Nephron (organoid): Measurements from ENCODE around the gene ABR.

Source experiments
- H3K27ac Mint-ChIP-seq, 3 experiments: 2 replicates each; pipeline ENCODE4 v1.8.0; 2020; ENCODE audit warnings: mixed read lengths in 3 of 3, mild to moderate bottlenecking in 2 of 3, moderate library complexity in 1 of 3
- H3K27me3 Mint-ChIP-seq: 2 replicates; pipeline ENCODE4 v1.8.0; 2021; ENCODE audit warnings: low read depth, mild to moderate bottlenecking, moderate library complexity, mixed read lengths
- H3K36me3 Mint-ChIP-seq: 2 replicates; pipeline ENCODE4 v1.8.0; 2020; ENCODE audit warnings: low read depth, mixed read lengths
- H3K4me1 Mint-ChIP-seq: 2 replicates; pipeline ENCODE4 v1.8.0; 2020; ENCODE audit warnings: mixed read lengths
- H3K4me3 Mint-ChIP-seq, 3 experiments: 2 replicates each; pipeline ENCODE4 v1.8.0; 2020; ENCODE audit warnings: mild to moderate bottlenecking in 3 of 3, mixed read lengths in 3 of 3, moderate library complexity in 2 of 3
- H3K9me3 Mint-ChIP-seq: 2 replicates; pipeline ENCODE4 v1.8.0; 2020; ENCODE audit warnings: mixed read lengths
- TF ChIP-seq, protein P1 (sequence below), 3 experiments: fragments of 200-600 bp; sonication (generic); IDR thresholded peaks; one replicate each; pipeline ENCODE4 v1.5.0; 2021; ENCODE audit warnings: antibody characterized with exemption in 3 of 3; ENCODE audit not compliant: unreplicated experiment in 3 of 3

The ABR gene

DNA sequence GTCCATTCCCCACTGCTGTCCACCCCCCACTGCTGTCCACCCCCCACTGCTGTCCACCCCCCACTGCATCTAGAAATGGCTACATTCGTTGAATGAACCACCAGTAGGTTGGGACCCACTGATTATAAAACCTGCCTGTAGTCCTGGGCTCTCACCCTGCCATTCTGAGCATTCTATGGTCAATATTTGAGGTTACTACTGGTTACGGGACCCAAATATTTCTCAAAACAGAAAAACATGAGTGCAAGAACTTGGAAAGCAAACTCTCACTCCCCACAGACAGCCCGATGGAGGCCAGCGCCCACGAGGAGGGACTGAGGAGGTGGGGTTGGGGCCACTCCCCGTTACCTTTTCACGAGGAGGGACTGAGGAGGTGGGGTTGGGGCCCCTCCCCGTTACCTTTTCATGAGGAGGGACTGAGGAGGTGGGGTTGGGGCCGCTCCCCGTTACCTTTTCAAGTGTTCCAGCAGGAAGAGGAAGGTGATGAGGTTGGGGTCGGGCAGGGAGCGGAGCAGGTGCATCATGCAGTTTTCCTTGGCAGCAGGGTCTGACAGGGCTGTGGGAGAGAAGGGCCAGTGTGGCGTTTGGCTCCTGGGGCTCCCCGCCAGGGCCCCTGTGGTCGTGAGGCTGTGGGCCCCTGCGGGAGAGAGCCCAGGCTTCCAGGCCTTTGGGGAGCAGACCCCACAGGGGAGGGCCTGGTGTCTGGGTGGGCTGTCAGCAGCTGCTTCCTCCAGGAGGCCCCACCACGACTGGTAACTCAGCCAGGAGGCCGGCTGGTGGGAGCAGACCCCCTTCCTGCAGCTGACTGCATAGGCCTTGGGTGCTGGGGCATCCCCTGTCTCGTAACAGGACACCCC, 170.3 kb downstream of the ABR start:
- Mint-ChIP-seq H3K27me3 (no peaks in the 10 kb centered on the region), H3K4me1 (peaks cover 12% of the 10 kb centered on the region), H3K4me3 (no peak overlapping the region), H3K36me3 (peaks cover 14% of the 10 kb centered on the region), H3K9me3 (no peaks in the 10 kb centered on the region), H3K27ac (peak overlapping the region in 1 of 3 experiments; percentile 31)
- TF ChIP-seq, protein P1, sequence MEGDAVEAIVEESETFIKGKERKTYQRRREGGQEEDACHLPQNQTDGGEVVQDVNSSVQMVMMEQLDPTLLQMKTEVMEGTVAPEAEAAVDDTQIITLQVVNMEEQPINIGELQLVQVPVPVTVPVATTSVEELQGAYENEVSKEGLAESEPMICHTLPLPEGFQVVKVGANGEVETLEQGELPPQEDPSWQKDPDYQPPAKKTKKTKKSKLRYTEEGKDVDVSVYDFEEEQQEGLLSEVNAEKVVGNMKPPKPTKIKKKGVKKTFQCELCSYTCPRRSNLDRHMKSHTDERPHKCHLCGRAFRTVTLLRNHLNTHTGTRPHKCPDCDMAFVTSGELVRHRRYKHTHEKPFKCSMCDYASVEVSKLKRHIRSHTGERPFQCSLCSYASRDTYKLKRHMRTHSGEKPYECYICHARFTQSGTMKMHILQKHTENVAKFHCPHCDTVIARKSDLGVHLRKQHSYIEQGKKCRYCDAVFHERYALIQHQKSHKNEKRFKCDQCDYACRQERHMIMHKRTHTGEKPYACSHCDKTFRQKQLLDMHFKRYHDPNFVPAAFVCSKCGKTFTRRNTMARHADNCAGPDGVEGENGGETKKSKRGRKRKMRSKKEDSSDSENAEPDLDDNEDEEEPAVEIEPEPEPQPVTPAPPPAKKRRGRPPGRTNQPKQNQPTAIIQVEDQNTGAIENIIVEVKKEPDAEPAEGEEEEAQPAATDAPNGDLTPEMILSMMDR (IDR thresholded peaks at IDR 0.05; ENCODE audit: unreplicated experiment in 3 of 3) = no peak

DNA sequence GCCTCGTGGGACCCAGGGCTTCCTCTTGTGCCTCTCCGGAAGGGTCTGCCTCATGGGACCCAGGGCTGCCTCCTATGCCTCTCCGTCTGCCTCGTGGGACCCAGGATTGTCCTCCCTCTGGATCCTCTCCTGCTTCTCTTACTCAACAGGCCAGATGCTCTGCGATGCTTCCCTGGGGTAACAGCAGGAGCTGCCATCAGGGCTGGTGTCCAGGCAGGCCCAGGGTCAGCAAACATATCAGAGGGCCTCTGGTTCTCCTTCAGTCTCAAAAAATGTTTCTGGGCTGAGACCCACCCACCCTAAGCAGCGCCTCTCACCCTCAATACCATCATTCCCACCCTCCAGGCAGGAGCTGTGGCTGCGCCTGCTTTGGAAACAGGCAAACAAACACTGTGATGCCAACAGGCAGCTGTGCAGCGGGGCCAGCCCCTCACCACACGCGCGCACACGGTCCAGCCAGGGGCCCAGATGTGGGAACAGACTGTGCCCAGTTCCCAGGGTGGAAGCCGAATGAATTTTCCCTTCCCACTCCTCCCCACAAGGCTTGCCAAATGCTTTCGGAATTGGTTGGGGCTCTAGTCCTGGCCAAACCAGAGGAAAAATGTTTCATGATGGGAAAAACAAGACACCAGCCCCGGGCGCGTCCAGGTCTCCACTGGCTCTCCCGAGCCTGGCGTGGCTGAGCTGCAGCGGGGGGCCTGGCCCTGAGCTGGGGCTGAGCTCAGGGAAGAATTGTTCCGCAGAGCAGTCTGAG, 171.6 kb downstream of the ABR start:
- Mint-ChIP-seq H3K4me3 (no peak overlapping the region), H3K9me3 (no peaks in the 10 kb centered on the region), H3K4me1 (peaks cover 15% of the 10 kb centered on the region), H3K27me3 (no peaks in the 10 kb centered on the region), H3K36me3 (peaks cover 18% of the 10 kb centered on the region), H3K27ac (no peak overlapping the region)
- TF ChIP-seq, protein P1 (IDR thresholded peaks at IDR 0.05; ENCODE audit: unreplicated experiment in 3 of 3) = no peak

DNA sequence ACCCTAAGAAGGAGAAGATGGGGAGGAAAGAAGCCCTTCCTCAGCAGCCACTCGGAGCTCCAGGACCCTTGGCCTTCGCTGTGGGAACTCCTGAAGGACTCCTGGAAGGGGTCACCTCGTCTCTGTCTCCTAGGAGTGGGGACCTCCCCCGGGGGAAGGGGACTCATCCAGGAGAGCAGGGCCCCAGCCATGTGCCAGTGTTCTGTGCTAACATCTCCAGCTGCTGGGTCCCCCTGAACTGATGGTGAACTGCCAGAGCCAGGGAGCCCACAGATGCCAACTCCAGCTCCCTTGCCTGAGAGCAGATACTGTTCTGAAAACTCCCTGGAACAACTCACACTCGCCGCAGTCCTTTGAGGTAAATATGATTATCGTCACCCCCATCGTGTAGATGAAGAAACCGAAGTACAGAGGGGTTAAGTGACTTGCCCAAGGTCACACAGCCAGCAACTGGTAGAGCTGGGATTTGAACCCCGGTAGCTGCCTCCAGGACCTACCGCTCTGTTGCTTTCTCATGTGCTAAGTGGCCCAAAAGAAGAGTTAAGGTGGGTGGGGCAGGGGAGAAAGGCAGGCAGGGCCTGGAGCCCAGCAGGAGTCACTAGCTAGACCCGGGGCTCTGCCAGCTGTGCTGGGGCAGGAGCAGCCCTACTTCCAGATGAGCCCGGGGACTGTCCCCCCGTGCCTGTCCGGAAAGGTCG, 172.3 kb downstream of the ABR start:
- H3K36me3 Mint-ChIP-seq = peaks cover 25% of the 10 kb centered on the region
- no peaks in the 10 kb centered on the region for H3K27me3 Mint-ChIP-seq
- TF ChIP-seq, protein P1 (IDR thresholded peaks at IDR 0.05; ENCODE audit: unreplicated experiment in 3 of 3) = no peak
- peaks cover 22% of the 10 kb centered on the region for H3K4me1 Mint-ChIP-seq
- no peak overlapping the region for H3K4me3 Mint-ChIP-seq
- H3K27ac Mint-ChIP-seq = no peak overlapping the region
- H3K9me3 Mint-ChIP-seq = no peaks in the 10 kb centered on the region

DNA sequence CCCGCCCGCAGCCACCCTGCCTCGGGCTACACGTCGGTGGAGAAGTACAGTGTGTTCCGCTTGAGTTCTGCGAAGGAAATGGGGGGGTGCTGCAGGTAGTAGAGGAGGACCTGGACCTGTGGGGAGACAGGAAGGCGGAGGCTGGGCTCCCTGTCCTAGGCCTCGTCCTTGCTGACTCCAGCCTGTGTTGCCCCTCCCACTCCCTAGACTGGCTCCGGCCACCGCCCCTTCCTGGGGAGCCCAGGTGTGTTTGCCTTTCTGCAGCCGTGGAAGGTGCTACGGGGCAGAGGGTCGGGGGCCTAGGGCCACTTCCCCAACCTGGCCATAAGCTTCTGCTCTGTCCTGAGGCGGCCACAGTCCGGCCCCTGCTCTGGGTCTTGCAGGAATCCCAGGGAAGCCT, 173.7 kb downstream of the ABR start:
- Mint-ChIP-seq H3K36me3 (peaks cover 37% of the 10 kb centered on the region), H3K27me3 (no peaks in the 10 kb centered on the region), H3K4me1 (peaks cover 36% of the 10 kb centered on the region), H3K9me3 (no peaks in the 10 kb centered on the region), H3K4me3 (no peak overlapping the region), H3K27ac (peak overlapping the region; percentile 49 to 95 (median 91))
- TF ChIP-seq, protein P1 (IDR thresholded peaks at IDR 0.05; ENCODE audit: unreplicated experiment in 3 of 3) = no peak

DNA sequence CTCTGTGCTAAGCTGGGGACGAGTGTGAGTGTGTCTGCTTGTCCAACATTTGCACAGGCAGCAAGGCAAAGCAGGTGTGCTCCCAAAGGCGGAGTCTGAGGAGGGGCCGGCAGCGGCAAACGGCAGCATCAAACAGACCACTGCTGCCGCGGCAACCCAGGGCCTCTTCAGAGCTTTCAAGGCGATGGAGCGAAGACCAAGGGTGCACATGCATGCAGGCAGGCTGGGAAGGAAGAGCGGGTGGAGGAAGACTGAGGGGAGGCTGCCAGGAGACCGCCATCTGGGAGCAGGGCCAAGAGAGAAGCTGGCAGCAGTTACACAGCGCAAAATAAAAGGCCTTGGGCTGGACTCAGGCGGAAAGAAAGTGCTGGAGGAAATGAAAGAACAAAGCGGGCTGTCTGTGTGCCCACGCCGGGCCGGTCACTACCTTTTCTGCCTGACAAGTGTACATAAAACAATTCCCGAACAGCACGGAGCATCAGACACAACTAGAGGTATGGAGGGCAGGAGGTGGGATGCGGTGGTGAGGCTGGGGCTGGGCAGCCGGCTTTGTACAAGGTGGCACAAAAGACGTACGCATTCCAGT, 174.3 kb downstream of the ABR start:
- no peaks in the 10 kb centered on the region for H3K9me3 Mint-ChIP-seq
- TF ChIP-seq, protein P1 (IDR thresholded peaks at IDR 0.05; ENCODE audit: unreplicated experiment in 3 of 3) = no peak
- peaks cover 43% of the 10 kb centered on the region for H3K36me3 Mint-ChIP-seq
- no peak overlapping the region for H3K4me3 Mint-ChIP-seq
- no peaks in the 10 kb centered on the region for H3K27me3 Mint-ChIP-seq
- H3K27ac Mint-ChIP-seq = peak overlapping the region; percentile 49 to 95 (median 91)
- peaks cover 42% of the 10 kb centered on the region for H3K4me1 Mint-ChIP-seq
